ENCODE results near the gene IFT172. TPM values are rescaled to one million over a fixed set of nuclear protein-coding genes. Genes with fewer than 3 reads are reported as not detected.

The IFT172 gene
- total and polyA plus RNA-seq, 2 donors (not counting 1 experiment from before 2014, with no cell fraction given): 21.4 to 33.3 TPM

DNA sequence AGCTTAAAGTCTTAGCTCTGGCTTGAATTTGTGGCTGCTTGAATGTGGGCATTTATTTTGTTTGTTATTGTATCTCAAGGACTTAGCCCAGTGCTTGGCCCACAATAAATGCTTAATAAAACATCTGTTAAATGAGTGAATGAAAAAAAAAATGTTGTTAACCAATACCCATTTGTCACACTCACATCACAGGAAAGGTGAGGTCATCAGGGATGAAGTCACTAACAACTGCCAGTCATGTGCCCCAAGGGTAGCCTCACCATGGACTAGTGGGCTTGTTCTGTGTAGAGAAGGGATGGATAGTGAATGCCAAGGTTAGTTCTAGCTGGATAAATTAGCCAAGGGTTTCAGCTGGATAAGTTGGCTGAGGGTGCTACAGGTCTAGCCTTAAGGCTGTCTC is 58.1 kb downstream of the IFT172 start:
- Histone ChIP-seq H3K27me3 (replicated peaks in 1 of 4; ENCODE audit: control extremely low read depth in 1 of 4, control insufficient read depth in 3 of 4, insufficient read depth in 4 of 4, low read length in 3 of 4) (no peaks in the 10 kb centered on the region), H3K9ac (ENCODE audit: low read length) (no peak overlapping the region), H3K4me3 (ENCODE audit: control extremely low read depth in 1 of 5, extremely low read depth in 1 of 5, insufficient read depth in 1 of 5, low read depth in 2 of 5, low read length in 4 of 5) (no peak overlapping the region), H4K20me1 (ENCODE audit: control insufficient read depth, insufficient read depth, low read length, poor library complexity, severe bottlenecking) (peaks cover 71% of the 10 kb centered on the region), H3K79me2 (ENCODE audit: control insufficient read depth, insufficient read depth, low read length) (peaks cover 56% of the 10 kb centered on the region), H3K36me3 (replicated peaks in 1 of 2; ENCODE audit: control extremely low read depth in 1 of 2, control insufficient read depth in 1 of 2, extremely low read depth in 1 of 2, insufficient read depth in 2 of 2, low read length in 1 of 2) (peaks cover 3 to 35% of the 10 kb centered on the region in 2 experiments), H3K4me1 (ENCODE audit: control insufficient read depth in 2 of 2, insufficient read depth in 2 of 2, low read length in 2 of 2) (peaks cover 15 to 21% of the 10 kb centered on the region in 2 donors), H2AFZ (ENCODE audit: insufficient read depth, low read depth, low read length, poor library complexity, severe bottlenecking) (no peak overlapping the region), H3K4me2 (replicated peaks; ENCODE audit: low read depth, low read length, poor library complexity, severe bottlenecking) (no peak overlapping the region), H3K9me3 (ENCODE audit: control extremely low read depth in 1 of 3, control insufficient read depth in 2 of 3, insufficient read depth in 1 of 3, low read length in 2 of 3) (no peaks in the 10 kb centered on the region), H3K27ac (ENCODE audit: low read length in 2 of 2) (no peak overlapping the region)
- POLR2A ChIA-PET: no interaction called here
- CTCF ChIA-PET: interaction anchor here (1.5 to 5.0 kb wide), 2 partner anchors 8 to 22 kb away, joined by 3 to 31 read pairs; partner anchors contain the start of gene PPM1G
- Mint-ChIP-seq H3K4me1 (peaks cover 32% of the 10 kb centered on the region), H3K4me3 (peak overlapping the region; percentile 50), H3K27me3 (no peaks in the 10 kb centered on the region), H3K27ac (no peak overlapping the region), H3K9me3 (ENCODE audit: insufficient read depth) (no peaks in the 10 kb centered on the region)
- ATAC-seq (ENCODE audit: low read depth) (no peak), DNase-seq (no peak)
- TF ChIP-seq, protein P1, sequence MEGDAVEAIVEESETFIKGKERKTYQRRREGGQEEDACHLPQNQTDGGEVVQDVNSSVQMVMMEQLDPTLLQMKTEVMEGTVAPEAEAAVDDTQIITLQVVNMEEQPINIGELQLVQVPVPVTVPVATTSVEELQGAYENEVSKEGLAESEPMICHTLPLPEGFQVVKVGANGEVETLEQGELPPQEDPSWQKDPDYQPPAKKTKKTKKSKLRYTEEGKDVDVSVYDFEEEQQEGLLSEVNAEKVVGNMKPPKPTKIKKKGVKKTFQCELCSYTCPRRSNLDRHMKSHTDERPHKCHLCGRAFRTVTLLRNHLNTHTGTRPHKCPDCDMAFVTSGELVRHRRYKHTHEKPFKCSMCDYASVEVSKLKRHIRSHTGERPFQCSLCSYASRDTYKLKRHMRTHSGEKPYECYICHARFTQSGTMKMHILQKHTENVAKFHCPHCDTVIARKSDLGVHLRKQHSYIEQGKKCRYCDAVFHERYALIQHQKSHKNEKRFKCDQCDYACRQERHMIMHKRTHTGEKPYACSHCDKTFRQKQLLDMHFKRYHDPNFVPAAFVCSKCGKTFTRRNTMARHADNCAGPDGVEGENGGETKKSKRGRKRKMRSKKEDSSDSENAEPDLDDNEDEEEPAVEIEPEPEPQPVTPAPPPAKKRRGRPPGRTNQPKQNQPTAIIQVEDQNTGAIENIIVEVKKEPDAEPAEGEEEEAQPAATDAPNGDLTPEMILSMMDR (IDR thresholded peaks at IDR 0.05): no peak
- no peak for TF ChIP-seq EZH2 (IDR thresholded peaks at IDR 0.05; ENCODE audit: borderline replicate concordance, insufficient read depth, low read depth, low read length, poor library complexity, severe bottlenecking)
- intact Hi-C loops (cut with micrococcal nuclease): no loop called here

DNA sequence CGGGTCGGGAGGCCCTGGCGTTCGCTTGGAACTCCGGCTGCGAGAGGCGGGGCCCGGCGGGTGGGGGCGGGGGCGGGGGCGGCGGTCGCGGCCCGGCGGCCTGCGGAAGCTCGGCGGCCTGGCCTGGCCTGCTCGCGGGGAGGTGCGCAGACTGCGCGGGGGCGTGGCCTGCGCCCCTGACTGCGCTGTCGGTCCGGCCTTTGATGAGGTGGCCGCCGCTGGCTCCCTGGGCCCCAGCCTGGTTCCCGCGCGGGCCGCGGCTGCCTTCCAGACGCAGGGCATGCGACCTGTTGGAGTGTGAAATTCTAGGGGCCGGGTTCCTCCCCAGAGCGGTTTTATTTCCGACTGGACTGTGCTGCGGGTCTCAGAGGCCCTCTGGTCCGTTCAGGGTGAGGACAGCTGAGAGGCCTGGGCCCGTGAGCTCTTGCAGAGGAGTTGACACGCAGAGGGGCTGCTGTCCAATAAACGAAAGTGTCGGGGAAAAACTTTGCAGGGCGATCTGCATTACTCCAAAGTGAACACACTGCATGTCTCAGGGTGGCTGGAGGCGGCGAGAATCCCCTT is 60.5 kb downstream of the IFT172 start:
- ChIA-PET POLR2A (interaction anchor here (0.8 to 3.5 kb wide), 5 partner anchors 12 to 107 kb away, joined by 3 to 28 read pairs (median 3); partner anchors contain the start of genes PPM1G and ZNF513), CTCF (interaction anchor here (0.9 to 5.0 kb wide), 7 partner anchors 11 to 59 kb away, joined by 3 to 31 read pairs (median 4); partner anchors contain the start of genes EIF2B4, PPM1G, SNX17 and ZNF513)
- TF ChIP-seq, protein P1 (IDR thresholded peaks at IDR 0.05): no peak
- TF ChIP-seq EZH2 (IDR thresholded peaks at IDR 0.05; ENCODE audit: borderline replicate concordance, insufficient read depth, low read depth, low read length, poor library complexity, severe bottlenecking): no peak
- Histone ChIP-seq H3K36me3 (replicated peaks in 1 of 2; ENCODE audit: control extremely low read depth in 1 of 2, control insufficient read depth in 1 of 2, extremely low read depth in 1 of 2, insufficient read depth in 2 of 2, low read length in 1 of 2) (peaks cover 1 to 12% of the 10 kb centered on the region in 2 experiments), H4K20me1 (ENCODE audit: control insufficient read depth, insufficient read depth, low read length, poor library complexity, severe bottlenecking) (peaks cover 50% of the 10 kb centered on the region), H3K79me2 (ENCODE audit: control insufficient read depth, insufficient read depth, low read length) (peaks cover 48% of the 10 kb centered on the region), H3K4me3 (ENCODE audit: control extremely low read depth in 1 of 5, extremely low read depth in 1 of 5, insufficient read depth in 1 of 5, low read depth in 2 of 5, low read length in 4 of 5) (peak overlapping the region; percentile 39 to 98 (median 88)), H3K9me3 (ENCODE audit: control extremely low read depth in 1 of 3, control insufficient read depth in 2 of 3, insufficient read depth in 1 of 3, low read length in 2 of 3) (no peaks in the 10 kb centered on the region), H3K9ac (ENCODE audit: low read length) (peak overlapping the region; percentile 98), H3K4me2 (replicated peaks; ENCODE audit: low read depth, low read length, poor library complexity, severe bottlenecking) (peak overlapping the region; percentile 96), H3K27ac (ENCODE audit: low read length in 2 of 2) (peak overlapping the region; percentile 82 to 86), H3K27me3 (replicated peaks in 1 of 4; ENCODE audit: control extremely low read depth in 1 of 4, control insufficient read depth in 3 of 4, insufficient read depth in 4 of 4, low read length in 3 of 4) (no peaks in the 10 kb centered on the region), H3K4me1 (ENCODE audit: control insufficient read depth in 2 of 2, insufficient read depth in 2 of 2, low read length in 2 of 2) (peaks cover 15 to 21% of the 10 kb centered on the region in 2 donors), H2AFZ (ENCODE audit: insufficient read depth, low read depth, low read length, poor library complexity, severe bottlenecking) (peak overlapping the region; percentile 100)
- Mint-ChIP-seq H3K4me1 (peaks cover 32% of the 10 kb centered on the region), H3K9me3 (ENCODE audit: insufficient read depth) (no peaks in the 10 kb centered on the region), H3K27me3 (no peaks in the 10 kb centered on the region), H3K27ac (peak overlapping the region; percentile 94), H3K4me3 (peak overlapping the region; percentile 97)
- intact Hi-C loops (cut with micrococcal nuclease): loop anchor here (1.0 to 5.0 kb wide), 10 partner anchors 13 to 343 kb away; partner anchors contain the start of genes CCDC121, EIF2B4, GPN1 and GTF3C2
- WGBS (ENCODE audit: insufficient coverage): under 1% methylated on average over 49 of the region's 51 CpGs
- ATAC-seq (ENCODE audit: low read depth): peak; percentile 71
- DNase-seq: no peak

All from B cell (primary cell).